Common myeloid progenitor, CD34-positive (primary cell): Measurements from ENCODE around the gene MPZL1.
"Not testable (repeated sequence)": the region's sequence is repeated elsewhere in the genome, so short reads cannot be mapped to it uniquely, and the experiment has no call there.

Experiments used
- CTCF ChIA-PET: fragments of 350-600 bp; sonication (Branson Sonifier 250); formaldehyde crosslinking; loops from one replicate; lab custom pipeline; 2021; ENCODE audit warnings: antibody characterized with exemption; lab: Charles Lee
- POLR2A ChIA-PET: fragments of 350-600 bp; sonication (Branson Sonifier 250); formaldehyde crosslinking; loops from one replicate; lab custom pipeline; 2021; ENCODE audit warnings: antibody characterized with exemption; lab: Charles Lee
- DNase-seq, 3 donors: peaks; one replicate each; pipeline versions ENCODE4 v3.0.0 to v3.0.0-alpha.2; 2013
- H3K27ac ChIP-seq, 2 experiments: 1 replicate in 1 of 2; 2 replicates in 1 of 2; pipeline ENCODE4 v1.7.0; 2013; ENCODE audit warnings: inconsistent platforms in 2 of 2, low read length in 2 of 2, mild to moderate bottlenecking in 2 of 2, low read depth in 1 of 2, moderate library complexity in 1 of 2; ENCODE audit not compliant: severe bottlenecking in 2 of 2, insufficient read depth in 1 of 2, poor library complexity in 1 of 2
- H3K27me3 ChIP-seq, 5 experiments: replicated peaks in 2 of 5; 1 replicate in 3 of 5; 2 replicates in 2 of 5; pipeline versions ENCODE4 v1.6.1 to v1.7.0; 2013; ENCODE audit warnings: low read length in 4 of 5, mild to moderate bottlenecking in 2 of 5, moderate library complexity in 2 of 5, inconsistent platforms in 1 of 5; ENCODE audit not compliant: insufficient read depth in 5 of 5, control insufficient read depth in 4 of 5
- H3K36me3 ChIP-seq, 4 experiments: 1 replicate in 2 of 4; 2 replicates in 2 of 4; pipeline versions ENCODE4 v1.6.1 to v1.7.0; 2013; ENCODE audit warnings: low read length in 3 of 4, control low read depth in 1 of 4, mild to moderate bottlenecking in 1 of 4; ENCODE audit not compliant: control insufficient read depth in 4 of 4, insufficient read depth in 4 of 4
- H3K4me1 ChIP-seq, 4 experiments: 1 replicate in 3 of 4; 2 replicates in 1 of 4; pipeline versions ENCODE4 v1.6.1 to v1.7.1; 2013; ENCODE audit warnings: low read length in 3 of 4, mild to moderate bottlenecking in 3 of 4, control low read depth in 1 of 4, inconsistent platforms in 1 of 4, moderate library complexity in 1 of 4; ENCODE audit not compliant: control insufficient read depth in 4 of 4, insufficient read depth in 4 of 4; ENCODE audit errors: control extremely low read depth in 1 of 4
- H3K4me3 ChIP-seq, 7 experiments: 1 replicate in 4 of 7; 2 replicates in 3 of 7; pipeline versions ENCODE4 v1.5.1 to v1.7.0; 2013; ENCODE audit warnings: mild to moderate bottlenecking in 7 of 7, low read length in 6 of 7, moderate library complexity in 6 of 7, inconsistent platforms in 2 of 7, low read depth in 2 of 7, control low read depth in 1 of 7; ENCODE audit not compliant: insufficient read depth in 4 of 7, control insufficient read depth in 1 of 7; ENCODE audit errors: extremely low read depth in 1 of 7
- H3K9me3 ChIP-seq, 5 experiments: 1 replicate in 4 of 5; 2 replicates in 1 of 5; pipeline versions ENCODE4 v1.6.1 to v1.7.1; 2013; ENCODE audit warnings: low read length in 4 of 5, mild to moderate bottlenecking in 2 of 5, inconsistent platforms in 1 of 5, low read depth in 1 of 5, moderate library complexity in 1 of 5; ENCODE audit not compliant: control insufficient read depth in 4 of 5, insufficient read depth in 2 of 5; ENCODE audit errors: control extremely low read depth in 1 of 5
- WGBS: methylation state at CpG from one replicate; pipeline ENCODE4 v1.1.5; 2013; ENCODE audit not compliant: insufficient coverage; 5-methylcytosine and 5-hydroxymethylcytosine counted together

The MPZL1 gene

DNA sequence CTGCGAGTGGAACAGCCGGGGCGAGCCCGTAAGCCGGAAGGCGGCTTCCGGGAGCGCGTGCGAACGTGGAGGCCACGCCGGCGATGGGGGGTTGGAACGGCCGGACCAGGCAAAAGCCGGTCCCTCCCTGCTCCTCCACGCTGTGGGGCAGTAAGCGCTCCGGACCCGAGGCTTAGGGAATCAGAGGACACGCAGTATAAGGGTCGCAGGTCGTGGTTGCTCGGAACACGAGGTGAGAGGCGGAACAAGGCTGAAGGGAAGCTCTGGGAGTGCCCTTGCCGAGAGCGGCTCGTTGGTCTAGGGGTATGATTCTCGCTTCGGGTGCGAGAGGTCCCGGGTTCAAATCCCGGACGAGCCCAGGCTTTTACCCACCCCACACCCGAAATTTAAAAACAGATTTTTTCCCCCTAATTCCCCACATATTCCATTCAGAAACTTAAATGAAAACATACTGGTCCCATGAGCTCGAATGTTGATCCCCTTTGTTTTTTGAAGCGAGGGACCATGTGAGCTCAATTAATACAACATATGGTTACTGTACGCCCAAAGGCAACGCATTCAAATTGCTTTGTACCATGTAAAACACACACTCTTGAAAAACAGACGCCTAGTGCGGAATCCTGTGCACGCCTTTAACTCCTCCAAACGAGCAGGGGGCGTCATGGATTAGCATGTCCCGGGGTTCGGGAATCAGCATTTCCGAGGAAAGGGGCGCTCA, 7.2 kb upstream of the MPZL1 start:
- H3K4me3 ChIP-seq, result peak overlapping the region; percentile 48 to 99 (median 90)
- no peaks in the 10 kb centered on the region for H3K36me3 ChIP-seq
- CTCF ChIA-PET, result interaction anchor here (0.6 to 1.8 kb wide), 21 partner anchors 9 to 467 kb away, joined by 3 to 6 read pairs (median 3); no protein-coding TSS in a partner anchor
- H3K9me3 ChIP-seq, result no peaks in the 10 kb centered on the region
- peak overlapping the region in 1 of 2 experiments; percentile 83 for H3K27ac ChIP-seq
- 0% methylated on average over 46 of the region's 50 CpGs for WGBS
- no peaks in the 10 kb centered on the region for H3K27me3 ChIP-seq
- DNase-seq, result peak; percentile 78 to 88 (median 87)
- peaks cover 4 to 36% (median 18%) of the 10 kb centered on the region in 4 experiments for H3K4me1 ChIP-seq
- POLR2A ChIA-PET, result interaction anchor here (0.9 to 1.6 kb wide), 4 partner anchors 82 to 221 kb away, joined by 3 to 6 read pairs (median 3); partner anchors contain the start of gene DCAF6

DNA sequence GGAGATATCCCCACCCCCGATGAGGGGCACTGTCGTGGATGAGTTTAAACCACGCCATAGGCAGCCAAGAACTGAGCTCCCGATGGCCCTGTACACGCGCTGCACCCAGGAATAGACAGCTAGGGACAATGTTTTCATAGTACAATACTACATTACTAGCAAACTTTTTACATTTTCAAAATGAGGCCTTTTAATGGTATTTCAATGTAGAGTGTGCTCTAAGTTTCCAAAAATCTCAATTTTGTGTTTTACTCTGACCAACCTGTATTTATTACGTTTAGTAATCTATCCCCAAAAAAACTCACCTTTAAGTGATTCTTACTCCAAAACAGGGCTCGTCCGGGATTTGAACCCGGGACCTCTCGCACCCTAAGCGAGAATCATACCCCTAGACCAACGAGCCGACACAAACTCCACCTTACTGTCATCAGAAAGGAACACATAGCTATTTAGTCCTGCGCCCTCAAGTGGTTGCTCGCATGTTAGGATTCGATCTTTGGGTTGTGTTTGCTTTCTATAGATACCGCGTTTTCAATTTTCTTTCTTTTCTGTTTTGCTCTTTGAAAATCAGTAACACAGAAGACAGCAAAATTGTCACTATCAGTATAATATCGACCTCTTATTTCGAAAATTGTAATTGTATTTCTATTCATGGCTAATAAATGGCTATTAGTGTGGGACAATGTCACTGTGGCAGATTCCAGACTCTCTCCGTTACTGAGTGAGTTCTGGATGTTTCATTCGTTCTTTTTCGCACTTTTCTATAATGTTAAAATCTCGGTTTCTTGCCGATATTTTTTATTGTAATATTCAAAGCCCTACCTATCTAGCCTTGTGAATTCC, 6.4 kb upstream of the MPZL1 start:
- Histone ChIP-seq H3K27me3 (no peaks in the 10 kb centered on the region), H3K4me3 (peak overlapping the region; percentile 48 to 99 (median 90)), H3K9me3 (no peaks in the 10 kb centered on the region), H3K36me3 (no peaks in the 10 kb centered on the region), H3K27ac (peak overlapping the region in 1 of 2 experiments; percentile 83), H3K4me1 (peaks cover 4 to 36% (median 18%) of the 10 kb centered on the region in 4 experiments)
- DNase-seq, result peak; percentile 93 to 96 (median 96)
- 0% methylated on average over 8 of the region's 26 CpGs for WGBS
- ChIA-PET CTCF (interaction anchor here (0.8 to 1.8 kb wide), 23 partner anchors 8 to 467 kb away, joined by 3 to 6 read pairs (median 3); no protein-coding TSS in a partner anchor), POLR2A (interaction anchor here (0.5 to 1.1 kb wide), 3 partner anchors 82 to 252 kb away, joined by 3 read pairs; no protein-coding TSS in a partner anchor)

DNA sequence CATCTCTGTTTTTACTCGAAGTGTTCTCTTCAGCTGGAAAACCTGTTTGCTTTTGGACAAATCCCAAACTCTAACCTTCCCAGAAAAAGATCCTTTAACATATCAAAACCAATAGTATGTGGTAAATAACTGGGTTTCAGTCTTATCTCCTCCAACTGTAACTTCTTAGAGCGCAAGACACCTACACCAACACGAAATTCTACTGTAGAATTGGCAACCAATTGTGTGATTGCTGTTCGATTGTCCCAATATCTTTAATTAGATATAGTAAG, 5.8 kb upstream of the MPZL1 start:
- H3K27ac ChIP-seq, result peak overlapping the region in 1 of 2 experiments; percentile 83
- POLR2A ChIA-PET, result interaction anchor here (0.5 to 1.0 kb wide), 2 partner anchors 81 to 251 kb away, joined by 3 read pairs; no protein-coding TSS in a partner anchor
- CTCF ChIA-PET, result interaction anchor here (0.8 to 1.8 kb wide), 13 partner anchors 8 to 159 kb away, joined by 3 to 6 read pairs (median 3); no protein-coding TSS in a partner anchor
- DNase-seq, result no peak
- H3K4me1 ChIP-seq, result peaks cover 7 to 38% (median 21%) of the 10 kb centered on the region in 4 experiments
- no peaks in the 10 kb centered on the region for H3K27me3 ChIP-seq
- H3K36me3 ChIP-seq, result no peaks in the 10 kb centered on the region
- WGBS, result no CpG with 5 or more reads among the region's 4 CpGs
- H3K4me3 ChIP-seq, result peak overlapping the region in 6 of 7 experiments; percentile 78 to 99 (median 90)
- no peaks in the 10 kb centered on the region for H3K9me3 ChIP-seq

DNA sequence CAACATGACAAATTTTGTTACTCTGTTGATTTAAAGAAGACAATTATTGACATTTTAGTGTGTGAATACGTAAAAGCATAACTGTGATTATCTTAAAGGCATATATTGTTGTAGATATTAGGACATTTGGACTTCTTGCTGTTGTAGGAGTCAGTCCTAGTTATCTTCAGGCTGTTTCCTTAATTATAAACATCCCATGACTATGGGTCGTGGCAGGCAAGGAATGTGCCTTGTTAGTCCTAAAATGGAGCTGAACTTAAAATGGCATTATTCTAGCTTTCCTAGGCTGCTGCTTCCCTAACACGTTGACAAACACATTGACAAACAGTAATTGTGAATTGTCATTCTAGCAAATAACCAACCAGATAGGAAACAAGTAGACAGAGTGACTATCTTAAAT, 4.4 kb upstream of the MPZL1 start:
- peak overlapping the region in 1 of 7 experiments; percentile 17 for H3K4me3 ChIP-seq
- ChIA-PET POLR2A (no interaction called here), CTCF (interaction anchor here (0.6 to 1.6 kb wide), 3 partner anchors 10 to 84 kb away, joined by 3 to 4 read pairs (median 3); no protein-coding TSS in a partner anchor)

DNA sequence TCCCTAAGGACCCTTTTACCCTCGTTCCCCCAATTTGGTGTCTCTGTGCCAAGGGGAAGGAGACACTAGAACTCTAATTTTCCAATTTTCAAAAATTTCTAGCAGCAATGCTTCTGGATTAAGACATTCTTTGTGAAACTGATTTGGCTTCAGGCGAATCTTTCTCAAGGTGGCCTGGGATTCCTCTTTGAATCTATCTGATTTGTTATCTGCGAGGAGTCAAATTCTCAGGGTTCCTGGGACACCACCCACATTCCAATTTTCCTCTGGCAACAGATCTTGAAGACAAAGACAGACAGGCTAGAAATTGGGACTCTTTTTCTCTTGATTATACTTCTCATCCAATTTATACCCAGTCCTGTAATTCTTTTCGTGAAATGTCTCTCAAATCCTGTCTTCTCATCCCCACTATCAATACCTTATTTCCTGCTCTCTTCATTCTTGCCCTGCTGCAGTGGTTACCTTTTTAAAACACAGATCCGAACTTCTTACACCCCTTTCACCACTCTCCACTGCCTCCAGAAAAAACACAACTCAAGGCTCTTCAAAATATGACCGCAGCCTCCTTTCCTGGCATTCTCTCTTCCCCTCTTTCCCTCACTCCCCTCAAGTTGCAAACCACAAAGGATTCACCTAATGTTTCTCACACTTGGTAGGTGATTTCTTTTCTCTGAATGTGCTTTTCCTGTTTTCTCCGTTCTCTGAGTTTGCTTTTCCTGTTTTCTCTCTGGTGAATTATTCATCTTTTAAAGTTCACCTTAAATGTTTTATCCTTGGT, 2.7 kb upstream of the MPZL1 start:
- Histone ChIP-seq H3K27ac (no peak overlapping the region), H3K9me3 (no peaks in the 10 kb centered on the region), H3K4me3 (no peak overlapping the region), H3K27me3 (no peaks in the 10 kb centered on the region), H3K4me1 (peaks cover 5 to 47% (median 23%) of the 10 kb centered on the region in 4 experiments), H3K36me3 (no peaks in the 10 kb centered on the region)
- DNase-seq, result no peak
- 94% methylated on average over 4 of the region's 7 CpGs for WGBS
- POLR2A ChIA-PET, result no interaction called here
- CTCF ChIA-PET, result interaction anchor here (1.3 kb wide), 1 partner anchor 84 kb away, joined by 3 read pairs; no protein-coding TSS in a partner anchor

More for the DNA sequence above, 4.4 kb upstream of the MPZL1 start:
- WGBS, result 100% methylated on average over 1 of the region's 3 CpGs
- H3K36me3 ChIP-seq, result no peaks in the 10 kb centered on the region
- H3K27ac ChIP-seq, result no peak overlapping the region
- no peaks in the 10 kb centered on the region for H3K27me3 ChIP-seq
- peaks cover 7 to 45% (median 23%) of the 10 kb centered on the region in 4 experiments for H3K4me1 ChIP-seq
- H3K9me3 ChIP-seq, result no peaks in the 10 kb centered on the region
- DNase-seq, result no peak

DNA sequence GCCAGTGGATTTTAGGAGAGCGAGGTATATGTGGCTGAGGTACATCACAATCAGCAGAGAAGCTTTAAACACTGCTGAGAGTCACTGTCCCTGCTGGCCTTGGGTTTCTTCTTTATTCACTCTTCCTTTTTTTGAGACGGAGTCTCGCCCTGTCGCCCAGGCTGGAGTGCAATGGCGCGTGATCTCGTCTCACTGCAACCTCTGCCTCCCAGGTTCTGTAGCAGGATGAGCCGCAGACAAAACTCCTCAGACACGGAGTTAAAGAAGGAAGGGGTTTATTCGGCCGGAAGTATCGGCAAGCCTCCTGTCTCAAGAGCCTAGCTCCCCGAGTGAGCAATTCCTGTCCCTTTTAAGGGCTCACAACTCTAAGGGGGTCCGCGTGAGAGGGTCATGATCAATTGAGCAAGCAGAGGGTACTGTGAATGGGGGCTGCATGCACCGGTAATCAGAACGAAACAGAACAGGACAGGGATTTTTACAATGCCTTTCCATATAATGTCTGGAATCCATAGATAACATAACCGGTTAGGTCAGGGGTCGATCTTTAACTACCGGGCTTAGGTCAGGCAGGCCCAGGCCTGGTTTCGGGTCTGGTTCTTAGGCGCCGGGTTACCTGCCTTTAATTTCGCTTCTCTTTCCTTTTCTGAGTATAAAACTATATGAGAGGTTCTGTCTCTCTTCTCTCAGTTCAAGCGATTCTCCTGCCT, 1.9 kb upstream of the MPZL1 start:
- WGBS, result 82% methylated on average over 22 of the region's 25 CpGs
- H3K9me3 ChIP-seq, POLR2A ChIA-PET, H3K27ac ChIP-seq, H3K36me3 ChIP-seq, H3K4me3 ChIP-seq, DNase-seq, H3K27me3 ChIP-seq: not testable (repeated sequence)
- H3K4me1 ChIP-seq, result peaks cover 3 to 48% (median 22%) of the 10 kb centered on the region in 4 experiments
- CTCF ChIA-PET, result interaction anchor here (1.2 to 1.5 kb wide), 3 partner anchors 76 to 83 kb away, joined by 3 to 5 read pairs (median 4); no protein-coding TSS in a partner anchor
